Cortex of kidney (tissue), 1 donor: Measurements from ENCODE around the gene TPCN2.

Source experiments
- DNase-seq: peaks from one replicate; lab custom pipeline; 2025; lab: John Stamatoyannopoulos, UW

Gene TPCN2

GRCh38 chr11:69113226-69113625, 64.5 kb downstream of the TPCN2 start:
- DNase-seq: no peak

- DNase-seq: no peak
Measured at GRCh38 chr11:69113646-69114340, 65.1 kb downstream of the TPCN2 start.

GRCh38 chr11:69114362-69114761, 65.6 kb downstream of the TPCN2 start:
- no peak for DNase-seq

GRCh38 chr11:69114811-69115523, 66.2 kb downstream of the TPCN2 start:
- no peak for DNase-seq

- no peak for DNase-seq
Measured at GRCh38 chr11:69115586-69116560, 67.1 kb downstream of the TPCN2 start.

GRCh38 chr11:69116671-69117070, 67.9 kb downstream of the TPCN2 start:
- no peak for DNase-seq

GRCh38 chr11:69119190-69119589, 70.5 kb downstream of the TPCN2 start:
- DNase-seq: no peak

GRCh38 chr11:69120096-69120875, 71.6 kb downstream of the TPCN2 start:
- no peak for DNase-seq

GRCh38 chr11:69121021-69121420, 72.3 kb downstream of the TPCN2 start:
- DNase-seq: no peak

GRCh38 chr11:69121621-69122325, 73.0 kb downstream of the TPCN2 start:
- DNase-seq: no peak

- no peak for DNase-seq
Measured at GRCh38 chr11:69122326-69122629, 73.5 kb downstream of the TPCN2 start.

- DNase-seq: no peak
Measured at GRCh38 chr11:69122630-69123431, 74.1 kb downstream of the TPCN2 start.

- DNase-seq: no peak
Measured at GRCh38 chr11:69123593-69124545, 75.1 kb downstream of the TPCN2 start.

- no peak for DNase-seq
Measured at GRCh38 chr11:69125861-69126260, 77.1 kb downstream of the TPCN2 start.

GRCh38 chr11:69126286-69126685, 77.6 kb downstream of the TPCN2 start:
- DNase-seq: no peak

GRCh38 chr11:69127081-69127850, 78.5 kb downstream of the TPCN2 start:
- DNase-seq: no peak

GRCh38 chr11:69127884-69128283, 79.2 kb downstream of the TPCN2 start:
- DNase-seq: no peak

GRCh38 chr11:69129053-69129452, 80.3 kb downstream of the TPCN2 start:
- DNase-seq: no peak
